Upper lobe of left lung (tissue), 6 donors: Measurements from ENCODE around the gene FEZ2. TPM values are rescaled to one million over a fixed set of nuclear protein-coding genes. Genes with fewer than 3 reads are reported as not detected.

ENCODE experiments used
- ATAC-seq, 2 donors: fragments of 200-7000 bp; cut with Tn5 transposase; one replicate each; pipeline ENCODE4 v1.9.1; 2022; ENCODE audit warnings: mild to moderate bottlenecking in 2 of 2, moderate library complexity in 2 of 2; ENCODE audit not compliant: low FRiP score in 2 of 2
- DNase-seq, 2 donors: peaks; one replicate each; pipeline ENCODE4 v3.0.0-alpha.2; 2019 to 2020
- H3K27ac ChIP-seq, 4 donors: fragments of 200-600 bp; sonication (generic); one replicate each; pipeline ENCODE4 v1.5.1; 2016 to 2019
- H3K27me3 ChIP-seq, 4 donors: fragments of 200-600 bp; sonication (generic); one replicate each; pipeline ENCODE4 v1.5.1; 2017 to 2019
- H3K36me3 ChIP-seq, 4 donors: fragments of 200-600 bp; sonication (generic); one replicate each; pipeline ENCODE4 v1.5.1; 2016 to 2019
- H3K4me1 ChIP-seq, 4 donors: fragments of 200-600 bp; sonication (generic); one replicate each; pipeline ENCODE4 v1.5.1; 2018 to 2019
- H3K4me3 ChIP-seq, 4 donors: fragments of 200-600 bp; sonication (generic); one replicate each; pipeline ENCODE4 v1.5.1; 2017 to 2019; ENCODE audit warnings: mild to moderate bottlenecking in 2 of 4, moderate library complexity in 1 of 4
- H3K9me3 ChIP-seq, 4 donors: fragments of 200-600 bp; sonication (generic); one replicate each; pipeline ENCODE4 v1.5.1; 2018 to 2019
- CTCF ChIP-seq, 6 experiments: fragments of 450-650 bp in 4 of 6; fragments of 200-600 bp in 2 of 6; sonication (generic) in 2 of 6; IDR thresholded peaks; one replicate each; pipeline ENCODE4 v1.5.1; 2016 to 2019; ENCODE audit warnings: antibody characterized with exemption in 6 of 6
- EP300 ChIP-seq, 4 donors: sonication (generic); formaldehyde crosslinking; IDR thresholded peaks; one replicate each; pipeline ENCODE4 v1.5.1; 2017; ENCODE audit warnings: antibody characterized with exemption in 4 of 4, control low read depth in 2 of 4
- POLR2A ChIP-seq, 4 donors: fragments of 450-650 bp; IDR thresholded peaks; one replicate each; pipeline ENCODE4 v1.5.1; 2016 to 2017; ENCODE audit warnings: antibody characterized with exemption in 4 of 4, mild to moderate bottlenecking in 2 of 4
- POLR2AphosphoS5 ChIP-seq, 2 donors: sonication (generic); formaldehyde crosslinking; IDR thresholded peaks; one replicate each; pipeline ENCODE4 v1.5.1; 2017; ENCODE audit warnings: antibody characterized with exemption in 2 of 2
- WGBS, 2 donors: methylation state at CpG; one replicate each; pipeline ENCODE4 v1.1.5; 2017 to 2018; 5-methylcytosine and 5-hydroxymethylcytosine counted together
- total RNA-seq, 6 donors: library from RNA; depleted of rRNA in 4 of 6; stranded (reverse); fragments of >200 nt in 4 of 6; gene quantifications; one replicate each; pipeline versions ENCODE4 v1.1.0 to v1.2.1, GENCODE V29; 2016 to 2021
- donor health status: DM: no; HTN: no; CAD: no; lungs with moderate emphysema.
- donor health status: DM: no; HTN: yes; CAD: no; lungs with severe emphysema.

Gene FEZ2
- total RNA-seq, 6 donors from 2014 or later, result 38.2 to 81.1 (median 43.1) TPM

- Histone ChIP-seq H3K4me1 (peaks cover 0 to 16% (median 10%) of the 10 kb centered on the region in 4 donors), H3K4me3 (no peak overlapping the region), H3K27me3 (no peaks in the 10 kb centered on the region), H3K27ac (no peak overlapping the region), H3K9me3 (no peaks in the 10 kb centered on the region), H3K36me3 (peaks cover 0 to 44% (median 2%) of the 10 kb centered on the region in 4 donors)
- WGBS, 2 donors, result 62 to 94% methylated on average over 3 of the region's 3 CpGs
- no peak for TF ChIP-seq POLR2AphosphoS5 (IDR thresholded peaks at IDR 0.05)
- TF ChIP-seq EP300 (IDR thresholded peaks at IDR 0.05), result no peak
- TF ChIP-seq CTCF (IDR thresholded peaks at IDR 0.05), result no peak
- no peak for TF ChIP-seq POLR2A (IDR thresholded peaks at IDR 0.05)
- no peak for ATAC-seq
- no peak for DNase-seq
Observed at GRCh38 chr2:36572054-36572718, 25.8 kb downstream of the FEZ2 start.

- Histone ChIP-seq H3K27ac (no peak overlapping the region), H3K27me3 (no peaks in the 10 kb centered on the region), H3K9me3 (no peaks in the 10 kb centered on the region), H3K36me3 (peaks cover 0 to 44% (median 2%) of the 10 kb centered on the region in 4 donors), H3K4me1 (peaks cover 0 to 16% (median 3%) of the 10 kb centered on the region in 4 donors), H3K4me3 (no peak overlapping the region)
- ATAC-seq, result no peak
- WGBS, 2 donors, result 80 to 96% methylated on average over 1 of the region's 1 CpG
- DNase-seq, result no peak
- no peak for TF ChIP-seq POLR2AphosphoS5 (IDR thresholded peaks at IDR 0.05)
- no peak for TF ChIP-seq EP300 (IDR thresholded peaks at IDR 0.05)
- no peak for TF ChIP-seq POLR2A (IDR thresholded peaks at IDR 0.05)
- TF ChIP-seq CTCF (IDR thresholded peaks at IDR 0.05), result no peak
Observed at GRCh38 chr2:36570416-36570815, 27.6 kb downstream of the FEZ2 start.

- Histone ChIP-seq H3K4me3 (no peak overlapping the region), H3K36me3 (peaks cover 0 to 35% (median 2%) of the 10 kb centered on the region in 4 donors), H3K4me1 (peaks cover 0 to 16% (median 3%) of the 10 kb centered on the region in 4 donors), H3K9me3 (no peaks in the 10 kb centered on the region), H3K27ac (no peak overlapping the region), H3K27me3 (no peaks in the 10 kb centered on the region)
- DNase-seq, result no peak
- WGBS, 2 donors, result 76 to 83% methylated on average over 3 of the region's 3 CpGs
- ATAC-seq, result no peak
- TF ChIP-seq EP300 (IDR thresholded peaks at IDR 0.05), result no peak
- TF ChIP-seq POLR2AphosphoS5 (IDR thresholded peaks at IDR 0.05), result no peak
- no peak for TF ChIP-seq POLR2A (IDR thresholded peaks at IDR 0.05)
- TF ChIP-seq CTCF (IDR thresholded peaks at IDR 0.05), result no peak
Observed at GRCh38 chr2:36569267-36569856, 28.6 kb downstream of the FEZ2 start.

GRCh38 chr2:36568516-36569246 is 29.3 kb downstream of the FEZ2 start:
- peaks cover 0 to 28% (median 2%) of the 10 kb centered on the region in 4 donors for H3K36me3 ChIP-seq
- H3K9me3 ChIP-seq, result no peaks in the 10 kb centered on the region
- 64 to 75% methylated on average over 6 of the region's 6 CpGs for WGBS, 2 donors
- H3K4me3 ChIP-seq, result no peak overlapping the region
- peak overlapping the region in 1 of 4 donors; percentile 12 for H3K27ac ChIP-seq
- no peaks in the 10 kb centered on the region for H3K27me3 ChIP-seq
- H3K4me1 ChIP-seq, result peaks cover 0 to 19% (median 4%) of the 10 kb centered on the region in 4 donors
- no peak for TF ChIP-seq POLR2A (IDR thresholded peaks at IDR 0.05)
- no peak for TF ChIP-seq CTCF (IDR thresholded peaks at IDR 0.05)
- TF ChIP-seq EP300 (IDR thresholded peaks at IDR 0.05), result no peak
- TF ChIP-seq POLR2AphosphoS5 (IDR thresholded peaks at IDR 0.05), result no peak
- DNase-seq (no peak), ATAC-seq (no peak)
